Muscle of leg (tissue), 11 donors: ENCODE measurements around the gene EIF4G3. TPM values are rescaled to one million over a fixed set of nuclear protein-coding genes. Genes with fewer than 3 reads are reported as not detected.
"Not testable (repeated sequence)": the region's sequence is repeated elsewhere in the genome, so short reads cannot be mapped to it uniquely, and the experiment has no call there.

Experiments used
- DNase-seq: peaks from one replicate; pipeline ENCODE4 v3.0.0; 2013
- H3K27ac ChIP-seq: one replicate; pipeline ENCODE4 v1.5.1; 2013; ENCODE audit warnings: mild to moderate bottlenecking, low read length, control low read depth
- H3K27me3 ChIP-seq: one replicate; pipeline ENCODE4 v1.6.1; 2013; ENCODE audit warnings: low read length; ENCODE audit not compliant: control insufficient read depth, insufficient read depth
- H3K36me3 ChIP-seq: one replicate; pipeline ENCODE4 v1.6.1; 2013; ENCODE audit warnings: low read length; ENCODE audit not compliant: control insufficient read depth, insufficient read depth
- H3K4me1 ChIP-seq: one replicate; pipeline ENCODE4 v1.6.1; 2013; ENCODE audit warnings: low read length; ENCODE audit not compliant: control insufficient read depth, insufficient read depth
- H3K4me3 ChIP-seq: one replicate; pipeline ENCODE4 v1.5.1; 2013; ENCODE audit warnings: low read length, control low read depth
- H3K9me3 ChIP-seq: replicated peaks from 2 replicates; pipeline ENCODE4 v1.6.1; 2013; ENCODE audit warnings: low read depth, low read length; ENCODE audit not compliant: control insufficient read depth
- WGBS: methylation state at CpG from one replicate; pipeline ENCODE4 v1.1.5; 2013; ENCODE audit warnings: missing lambda C conversion rate; ENCODE audit not compliant: insufficient coverage; 5-methylcytosine and 5-hydroxymethylcytosine counted together
- polyA plus RNA-seq, 8 donors: library from polyadenylated mRNA; unstranded; fragments of 120-200 nt; gene quantifications; one replicate each; pipeline versions ENCODE4 v1.2.1 to v1.2.3, GENCODE V29; 2013; ENCODE audit warnings: inconsistent platforms in 1 of 8, low replicate concordance in 1 of 8; ENCODE audit not compliant: insufficient read length in 8 of 8, insufficient read depth in 1 of 8
- total RNA-seq: library from RNA; stranded (reverse); fragments of 120-200 nt; gene quantifications from one replicate; pipeline ENCODE4 v1.2.4, GENCODE V29; 2013

EIF4G3 gene
- total and polyA plus RNA-seq, 9 donors, result 23.4 to 42.0 (median 34.0) TPM

GRCh38 chr1:21059021-21059420, 117.7 kb downstream of the EIF4G3 start:
- Histone ChIP-seq H3K4me1 (no peaks in the 10 kb centered on the region), H3K36me3 (no peaks in the 10 kb centered on the region), H3K4me3 (no peak overlapping the region), H3K27me3 (no peaks in the 10 kb centered on the region), H3K9me3 (no peaks in the 10 kb centered on the region), H3K27ac (no peak overlapping the region)
- DNase-seq, result no peak

DNA sequence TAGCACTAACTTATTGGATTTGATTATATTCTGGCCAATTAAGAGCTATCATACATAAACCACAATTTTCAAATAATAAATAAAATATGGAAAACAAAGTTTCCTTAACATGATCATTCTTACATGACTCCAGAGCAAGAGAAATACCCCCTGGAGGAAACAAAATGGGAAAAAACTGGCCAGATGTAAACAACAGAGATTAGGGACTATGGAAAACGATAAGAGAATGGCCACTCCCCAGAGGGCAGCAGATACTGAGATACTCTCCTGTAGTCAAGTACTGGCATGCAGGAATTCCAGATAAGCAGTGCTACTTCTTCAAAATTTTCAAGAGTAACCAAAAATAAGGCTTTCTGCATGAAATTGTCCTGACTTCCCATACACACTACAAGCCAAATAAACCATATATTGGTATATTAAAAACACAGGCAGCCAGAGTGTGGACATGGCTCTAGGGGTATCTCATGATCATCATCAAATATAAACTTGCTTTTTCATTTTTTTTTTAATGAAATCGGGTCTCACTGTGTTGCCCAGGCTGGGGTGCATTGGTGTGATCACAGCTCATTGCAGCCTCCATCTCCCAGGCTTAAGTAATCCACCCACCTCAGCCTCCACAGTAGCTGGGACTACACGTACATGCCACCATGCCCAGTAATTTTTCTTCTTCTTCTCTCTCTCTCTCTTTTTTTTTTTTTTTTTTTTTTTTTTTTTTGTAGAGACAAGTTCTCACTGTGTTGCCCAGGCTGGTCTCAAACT, 118.5 kb downstream of the EIF4G3 start:
- Histone ChIP-seq H3K27me3 (no peaks in the 10 kb centered on the region), H3K36me3 (no peaks in the 10 kb centered on the region), H3K4me1 (no peaks in the 10 kb centered on the region), H3K4me3 (no peak overlapping the region), H3K9me3 (no peaks in the 10 kb centered on the region), H3K27ac (no peak overlapping the region)
- no peak for DNase-seq
- 86% methylated on average over 1 of the region's 3 CpGs for WGBS

DNA sequence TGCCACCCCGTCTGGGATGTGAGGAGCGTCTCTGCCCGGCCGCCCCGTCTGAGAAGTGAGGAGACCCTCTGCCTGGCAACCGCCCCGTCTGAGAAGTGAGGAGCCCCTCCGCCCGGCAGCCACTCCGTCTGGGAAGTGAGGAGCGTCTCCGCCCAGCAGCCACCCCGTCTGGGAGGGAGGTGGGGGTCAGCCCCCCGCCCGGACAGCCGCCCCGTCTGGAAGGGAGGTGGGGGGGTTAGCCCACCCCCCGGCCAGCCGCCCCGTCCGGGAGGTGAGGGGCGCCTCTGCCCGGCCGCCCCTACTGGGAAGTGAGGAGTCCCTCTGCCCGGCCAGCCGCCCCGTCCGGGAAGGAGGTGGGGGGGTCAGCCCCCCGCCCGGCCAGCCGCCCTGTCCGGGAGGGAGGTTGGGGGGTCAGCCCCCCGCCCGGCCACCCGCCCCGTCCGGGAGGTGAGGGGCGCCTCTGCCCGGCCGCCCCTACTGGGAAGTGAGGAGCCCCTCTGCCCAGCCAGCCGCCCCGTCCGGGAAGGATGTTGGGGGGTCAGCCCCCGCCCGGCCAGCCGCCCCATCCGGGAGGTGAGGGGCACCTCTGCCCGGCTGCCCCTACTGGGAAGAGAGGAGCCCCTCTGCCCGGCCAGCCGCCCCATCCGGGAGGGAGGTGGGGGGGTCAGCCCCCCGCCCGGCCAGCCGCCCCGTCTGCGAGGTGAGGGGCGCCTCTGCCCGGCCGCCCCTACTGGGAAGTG, 123.3 kb downstream of the EIF4G3 start:
- DNase-seq, H3K9me3 ChIP-seq, H3K4me1 ChIP-seq, H3K27ac ChIP-seq, H3K4me3 ChIP-seq, H3K27me3 ChIP-seq, H3K36me3 ChIP-seq: not testable (repeated sequence)
- 97% methylated on average over 14 of the region's 59 CpGs for WGBS

- no CpG with 5 or more reads among the region's 3 CpGs for WGBS
- Histone ChIP-seq H3K9me3 (no peaks in the 10 kb centered on the region), H3K4me1 (no peaks in the 10 kb centered on the region), H3K27ac (no peak overlapping the region), H3K27me3 (no peaks in the 10 kb centered on the region), H3K36me3 (peaks cover 4% of the 10 kb centered on the region), H3K4me3 (no peak overlapping the region)
- DNase-seq, result no peak
Measured at GRCh38 chr1:21052034-21052433, 124.7 kb downstream of the EIF4G3 start.

- Histone ChIP-seq H3K27me3 (no peaks in the 10 kb centered on the region), H3K4me3 (no peak overlapping the region), H3K9me3 (no peaks in the 10 kb centered on the region), H3K4me1 (no peaks in the 10 kb centered on the region), H3K27ac (no peak overlapping the region), H3K36me3 (peaks cover 4% of the 10 kb centered on the region)
- no CpG with 5 or more reads among the region's 2 CpGs for WGBS
- DNase-seq, result no peak
Measured at GRCh38 chr1:21051177-21051825, 125.4 kb downstream of the EIF4G3 start.

GRCh38 chr1:21050031-21050430, 126.7 kb downstream of the EIF4G3 start:
- Histone ChIP-seq H3K4me1 (no peaks in the 10 kb centered on the region), H3K4me3 (no peak overlapping the region), H3K36me3 (peaks cover 4% of the 10 kb centered on the region), H3K9me3 (no peaks in the 10 kb centered on the region), H3K27me3 (no peaks in the 10 kb centered on the region), H3K27ac (no peak overlapping the region)
- DNase-seq, result peak; percentile 39
- WGBS, result no CpG with 5 or more reads among the region's 4 CpGs

DNA sequence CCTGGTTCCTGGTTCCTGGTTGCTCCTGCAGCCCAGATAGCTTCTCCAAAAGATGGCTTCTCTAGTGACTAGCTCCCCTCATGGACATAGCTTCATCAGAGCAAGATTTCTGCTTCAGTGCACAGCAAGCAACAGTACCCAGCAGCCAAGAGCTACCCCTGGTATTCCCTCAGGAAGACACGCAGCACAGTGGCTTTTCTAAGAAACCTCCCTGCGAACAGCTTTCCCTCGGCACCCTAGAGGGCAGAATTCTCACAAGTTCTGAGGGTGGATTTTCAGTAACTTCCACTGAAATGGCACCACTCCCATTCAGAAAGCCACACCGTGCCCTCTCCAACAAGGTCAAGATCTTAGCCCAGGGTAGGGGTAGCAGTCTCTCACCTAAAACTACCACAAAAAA, 128.2 kb downstream of the EIF4G3 start:
- Histone ChIP-seq H3K4me3 (no peak overlapping the region), H3K27me3 (no peaks in the 10 kb centered on the region), H3K9me3 (no peaks in the 10 kb centered on the region), H3K36me3 (peaks cover 4% of the 10 kb centered on the region), H3K4me1 (peaks cover 2% of the 10 kb centered on the region), H3K27ac (no peak overlapping the region)
- no CpG with 5 or more reads among the region's 4 CpGs for WGBS
- DNase-seq, result no peak

DNA sequence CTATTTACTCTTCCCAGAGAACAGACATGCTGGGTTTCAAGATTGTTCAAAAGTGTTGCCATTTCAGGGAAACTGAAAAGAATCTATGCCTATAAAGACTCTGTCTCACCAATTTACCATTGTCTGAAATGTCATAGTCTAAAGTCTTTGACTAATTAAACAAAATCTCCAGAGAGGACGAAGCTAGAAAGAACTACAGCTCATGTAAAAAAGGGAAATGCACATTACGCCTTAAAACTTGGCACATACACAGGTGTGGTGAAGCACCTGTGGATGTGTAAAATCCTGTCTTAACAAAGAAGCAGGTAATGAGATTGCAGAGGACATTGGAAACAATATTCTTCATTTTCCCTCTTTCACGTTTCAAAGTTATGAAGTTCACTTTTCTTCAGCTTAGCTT, 130.6 kb downstream of the EIF4G3 start:
- WGBS, result no CpG with 5 or more reads among the region's 3 CpGs
- peaks cover 2% of the 10 kb centered on the region for H3K4me1 ChIP-seq
- DNase-seq, result no peak
- no peaks in the 10 kb centered on the region for H3K9me3 ChIP-seq
- H3K27ac ChIP-seq, result no peak overlapping the region
- peaks cover 4% of the 10 kb centered on the region for H3K36me3 ChIP-seq
- no peaks in the 10 kb centered on the region for H3K27me3 ChIP-seq
- H3K4me3 ChIP-seq, result no peak overlapping the region

- H3K27ac ChIP-seq, result no peak overlapping the region
- peaks cover 2% of the 10 kb centered on the region for H3K4me1 ChIP-seq
- peaks cover 4% of the 10 kb centered on the region for H3K36me3 ChIP-seq
- WGBS, result no CpG with 5 or more reads among the region's 2 CpGs
- H3K4me3 ChIP-seq, result no peak overlapping the region
- DNase-seq, result peak; percentile 49
- H3K27me3 ChIP-seq, result no peaks in the 10 kb centered on the region
- no peaks in the 10 kb centered on the region for H3K9me3 ChIP-seq
Measured at GRCh38 chr1:21045351-21045750, 131.3 kb downstream of the EIF4G3 start.

GRCh38 chr1:21042929-21043605, 133.6 kb downstream of the EIF4G3 start:
- Histone ChIP-seq H3K36me3 (peaks cover 4% of the 10 kb centered on the region), H3K27me3 (no peaks in the 10 kb centered on the region), H3K9me3 (no peaks in the 10 kb centered on the region), H3K27ac (no peak overlapping the region), H3K4me3 (no peak overlapping the region), H3K4me1 (peaks cover 2% of the 10 kb centered on the region)
- no CpG with 5 or more reads among the region's 2 CpGs for WGBS
- peak; percentile 55 for DNase-seq
